NCI-H2081 treated with DMSO at 0.1 percent for 48 hours (cell line): ENCODE measurements around the gene MT1X.

Experiments used
- DNase-seq: peaks from one replicate; lab custom pipeline; 2025; lab: John Stamatoyannopoulos, UW

MT1X gene

GRCh38 chr16:56679818-56680217 is 2.5 kb upstream of the MT1X start:
- no peak for DNase-seq

GRCh38 chr16:56682703-56683397 is 580 bp downstream of the MT1X start:
- DNase-seq, result no peak

- DNase-seq, result no peak
Measured at GRCh38 chr16:56683424-56684172, 1.3 kb downstream of the MT1X start.

- DNase-seq, result no peak
Measured at GRCh38 chr16:56684256-56684925, 2.1 kb downstream of the MT1X start.

GRCh38 chr16:56684926-56685590 is 2.8 kb downstream of the MT1X start:
- DNase-seq, result no peak

- no peak for DNase-seq
Measured at GRCh38 chr16:56686758-56687157, 4.5 kb downstream of the MT1X start.

GRCh38 chr16:56688762-56689161 is 6.5 kb downstream of the MT1X start:
- no peak for DNase-seq

GRCh38 chr16:56689171-56689570 is 6.9 kb downstream of the MT1X start:
- no peak for DNase-seq

GRCh38 chr16:56690420-56691122 is 8.3 kb downstream of the MT1X start:
- DNase-seq, result no peak

GRCh38 chr16:56691885-56692284 is 9.6 kb downstream of the MT1X start:
- DNase-seq, result no peak

- DNase-seq, result no peak
Measured at GRCh38 chr16:56695246-56695645, 13.0 kb downstream of the MT1X start.

GRCh38 chr16:56697456-56698155 is 15.3 kb downstream of the MT1X start:
- DNase-seq, result no peak

GRCh38 chr16:56700195-56700594 is 17.9 kb downstream of the MT1X start:
- DNase-seq, result no peak

- DNase-seq, result no peak
Measured at GRCh38 chr16:56700631-56701030, 18.4 kb downstream of the MT1X start.

GRCh38 chr16:56701534-56701933 is 19.3 kb downstream of the MT1X start:
- DNase-seq, result no peak

- no peak for DNase-seq
Measured at GRCh38 chr16:56702836-56703235, 20.6 kb downstream of the MT1X start.

- no peak for DNase-seq
Measured at GRCh38 chr16:56708525-56709442, 26.5 kb downstream of the MT1X start.

- DNase-seq, result no peak
Measured at GRCh38 chr16:56709443-56710040, 27.3 kb downstream of the MT1X start.

GRCh38 chr16:56710181-56710737 is 28.0 kb downstream of the MT1X start:
- no peak for DNase-seq
